HG03558 (cell line): ENCODE results near the gene TUBGCP4.
"Not testable (repeated sequence)": the region's sequence is repeated elsewhere in the genome, so short reads cannot be mapped to it uniquely, and the experiment has no call there.

ENCODE experiments used
- ATAC-seq: cut with Tn5 transposase; IDR thresholded peaks from one replicate; pipeline ENCODE4 v1.9.1; 2021; ENCODE audit warnings: moderate number of reproducible peaks; ENCODE audit not compliant: unreplicated experiment; ENCODE audit errors: extremely low read depth

TUBGCP4 gene

DNA sequence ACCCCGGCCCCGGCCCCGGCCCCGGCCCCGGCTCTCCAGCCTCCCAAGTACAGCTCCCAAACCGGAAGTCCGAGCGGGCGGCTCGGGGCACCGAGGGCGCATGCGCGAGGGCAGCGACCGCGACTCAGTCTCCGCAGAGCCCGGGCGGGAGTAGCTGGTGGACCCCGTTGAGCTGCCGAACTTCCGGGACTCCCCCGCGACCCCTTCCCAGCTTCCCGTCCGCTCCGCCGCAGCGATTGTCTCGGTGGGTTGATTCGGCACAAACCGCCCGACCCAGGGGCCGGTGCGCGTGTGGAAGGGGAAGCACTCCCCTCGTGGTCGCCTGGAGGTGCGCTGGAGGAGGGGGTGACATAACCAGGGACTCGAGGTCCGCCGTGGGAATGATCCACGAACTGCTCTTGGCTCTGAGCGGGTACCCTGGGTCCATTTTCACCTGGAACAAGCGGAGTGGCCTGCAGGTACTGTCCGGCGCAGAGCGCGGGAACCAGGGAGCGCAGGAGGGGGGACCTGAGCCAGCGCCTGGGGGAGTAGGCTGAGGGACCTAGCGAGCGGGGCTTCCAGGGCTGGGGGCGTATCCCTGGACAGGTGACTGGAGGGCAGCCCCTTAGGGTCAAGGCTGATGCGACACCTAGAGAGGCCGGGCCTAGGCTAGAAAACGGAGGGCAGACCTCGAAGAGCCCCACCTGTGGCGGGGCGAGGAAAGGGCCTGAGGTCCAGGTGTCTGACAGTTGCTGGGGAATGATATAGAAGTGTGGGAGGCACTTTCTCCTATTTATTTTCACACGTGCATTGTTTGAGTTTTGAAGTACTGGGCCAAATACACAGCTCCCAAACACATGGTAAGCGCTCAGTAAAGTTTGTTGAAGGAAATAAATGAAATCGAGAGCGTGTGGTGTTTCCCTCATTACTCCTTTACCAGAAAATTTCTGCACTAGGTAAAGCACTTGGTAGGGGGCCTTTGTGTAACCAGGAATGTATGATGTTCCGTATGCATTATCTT lies at the start of gene TUBGCP4, which contains the start of gene ZSCAN29:
Gene TUBGCP4 (plus strand): TSS at position 127 of the 1,000 bp plus-strand sequence. CDS start 254 bp downstream, at position 381.
Gene ZSCAN29 (minus strand): TSS at position 69 of the 1,000 bp plus-strand sequence. CDS start 1,130 bp downstream, outside the sequence.
- ATAC-seq = no peak

DNA sequence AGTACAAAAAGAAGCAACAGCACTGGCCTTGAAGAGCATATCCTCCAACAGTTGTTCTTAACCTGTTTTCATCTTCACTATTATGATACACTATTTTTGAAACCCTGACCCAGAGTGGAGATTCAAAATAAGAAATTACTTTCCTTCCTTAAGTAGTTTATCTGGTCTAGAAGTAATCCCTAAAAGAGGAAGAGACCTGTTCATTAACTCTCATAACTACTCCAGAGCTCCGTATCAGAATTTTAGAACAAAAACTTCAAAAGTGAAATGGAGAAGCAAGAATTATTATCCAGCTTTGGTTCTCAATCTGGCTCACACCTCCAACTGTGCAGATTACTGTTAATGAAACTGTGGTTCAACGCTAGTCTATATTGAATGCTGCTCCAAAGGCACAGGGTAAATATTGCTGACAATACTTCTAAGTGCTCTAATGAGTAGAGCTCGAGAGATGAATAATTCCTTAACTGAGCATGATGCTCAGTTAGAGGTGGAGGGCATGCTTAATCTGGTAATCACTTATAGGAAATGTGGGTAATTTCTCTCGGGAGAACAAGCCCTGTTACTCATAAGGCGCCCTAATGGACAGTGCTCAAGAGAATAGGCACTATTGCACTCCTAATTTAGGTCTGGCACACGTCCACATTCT lies 45.7 kb upstream of the TUBGCP4 start:
- ATAC-seq = no peak

GRCh38 chr15:43329217-43329959 lies 41.5 kb upstream of the TUBGCP4 start:
- ATAC-seq = no peak

DNA sequence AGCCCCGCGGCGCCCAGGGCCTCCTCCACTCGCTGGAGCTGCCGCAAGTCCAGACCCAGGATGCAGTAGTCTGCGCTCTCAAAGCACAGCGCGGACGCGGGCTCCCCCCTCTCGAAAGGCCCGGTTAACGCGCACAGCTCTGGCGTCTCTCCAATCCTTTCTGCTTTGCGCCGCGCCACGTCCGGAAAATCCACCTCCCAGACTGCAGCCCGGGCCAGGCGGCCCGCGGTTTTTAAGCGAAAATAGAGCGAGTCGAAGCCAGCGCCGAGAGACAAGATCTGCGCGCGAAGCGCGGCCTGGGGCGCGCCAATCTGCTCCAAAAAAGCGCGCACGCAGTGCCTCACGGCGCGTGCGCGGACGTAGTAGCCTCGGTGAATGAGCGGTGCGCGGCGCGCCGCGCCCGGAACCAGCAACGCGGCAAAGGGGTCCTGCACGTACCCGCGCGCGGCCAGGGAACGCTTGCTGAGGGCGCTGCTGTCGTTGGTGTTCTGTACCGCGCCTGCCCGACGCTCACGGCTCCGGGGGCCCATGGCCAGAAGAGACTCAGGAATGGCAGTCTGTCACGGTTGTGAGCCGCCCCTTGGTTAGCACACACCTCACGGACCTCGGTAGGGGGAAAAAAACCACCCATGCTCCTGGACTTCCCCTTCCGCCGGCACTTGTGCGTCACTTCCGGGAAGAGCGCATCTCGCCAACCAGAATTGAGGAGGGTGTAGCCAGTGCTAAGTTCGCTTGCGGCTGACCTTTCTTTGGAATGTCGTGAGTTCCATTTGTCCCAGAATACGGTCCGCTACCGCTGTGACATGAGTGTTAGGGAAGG lies 40.7 kb upstream of the TUBGCP4 start, which contains the start of gene LCMT2:
Gene LCMT2 (minus strand): TSS at position 614 of the 820 bp plus-strand sequence. CDS start 84 bp downstream, at position 530.
- peak; percentile 73 for ATAC-seq

DNA sequence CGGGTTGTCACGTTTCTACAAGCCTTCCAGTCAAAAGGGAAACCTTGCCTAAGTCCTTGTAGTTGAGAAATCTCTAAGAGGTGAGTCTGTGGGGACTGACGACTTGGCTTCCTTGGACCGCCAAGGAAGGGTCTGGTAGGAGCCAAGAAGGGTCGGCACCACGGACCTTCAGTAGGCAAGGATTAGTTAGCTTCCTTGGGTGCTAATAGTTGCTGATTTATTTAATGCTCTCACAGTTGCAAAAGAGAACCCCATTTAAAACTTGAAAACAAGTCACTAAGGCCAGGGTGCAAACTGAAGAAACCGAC lies 40.2 kb upstream of the TUBGCP4 start:
- ATAC-seq = no peak

- no peak for ATAC-seq
Observed at GRCh38 chr15:43346305-43346704, 24.6 kb upstream of the TUBGCP4 start.

DNA sequence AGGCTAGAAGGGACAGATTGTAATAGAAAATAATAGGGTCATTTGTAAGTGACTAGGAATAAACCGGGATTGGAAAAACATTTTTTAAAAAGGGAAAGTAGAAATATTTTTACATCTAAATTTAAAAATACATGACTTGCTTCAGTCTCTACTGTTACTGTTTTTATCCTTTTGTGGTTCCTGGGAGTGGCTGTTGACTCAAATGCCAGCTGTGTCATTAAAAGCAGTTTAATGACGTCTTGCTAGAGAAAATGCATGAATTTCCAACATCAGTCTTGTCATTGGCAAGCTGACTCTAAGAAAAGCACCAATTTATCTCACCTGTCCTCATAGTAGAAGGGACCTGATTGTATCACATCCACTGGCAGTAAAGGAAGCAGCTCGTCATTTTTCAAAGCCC lies 23.8 kb upstream of the TUBGCP4 start:
- ATAC-seq = no peak

DNA sequence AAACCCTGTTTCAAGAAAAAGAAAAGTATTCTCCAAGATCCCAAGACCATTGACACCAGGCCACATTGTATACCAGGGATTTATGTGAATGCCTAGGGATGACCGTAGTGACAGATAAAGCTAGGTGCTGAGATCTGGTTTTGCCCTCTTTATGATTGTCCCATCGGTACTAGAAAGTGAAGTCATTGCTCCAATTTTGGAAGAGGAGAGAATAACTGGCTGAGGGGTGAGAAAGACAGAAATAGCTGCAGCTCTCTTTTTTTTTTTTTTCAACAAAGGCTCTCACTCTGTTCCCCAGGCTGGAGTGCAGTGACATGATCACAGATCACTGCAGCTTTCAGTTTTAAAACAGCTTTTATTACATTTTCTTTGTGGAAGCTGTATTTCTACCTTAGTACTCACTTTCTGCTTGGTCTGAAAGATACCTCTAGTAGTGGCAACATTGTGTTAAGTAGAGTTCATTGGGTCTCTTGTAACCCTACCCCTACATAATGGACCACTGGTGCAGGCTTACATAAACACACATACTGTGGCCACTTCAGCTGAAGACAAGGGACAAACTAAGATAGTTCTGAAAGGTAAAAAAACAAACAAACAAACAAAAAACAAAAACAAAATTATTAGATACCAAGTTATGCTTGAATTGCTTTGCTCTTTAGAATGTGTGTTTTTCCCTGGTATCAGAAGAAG lies 18.1 kb upstream of the TUBGCP4 start:
- ATAC-seq = no peak

DNA sequence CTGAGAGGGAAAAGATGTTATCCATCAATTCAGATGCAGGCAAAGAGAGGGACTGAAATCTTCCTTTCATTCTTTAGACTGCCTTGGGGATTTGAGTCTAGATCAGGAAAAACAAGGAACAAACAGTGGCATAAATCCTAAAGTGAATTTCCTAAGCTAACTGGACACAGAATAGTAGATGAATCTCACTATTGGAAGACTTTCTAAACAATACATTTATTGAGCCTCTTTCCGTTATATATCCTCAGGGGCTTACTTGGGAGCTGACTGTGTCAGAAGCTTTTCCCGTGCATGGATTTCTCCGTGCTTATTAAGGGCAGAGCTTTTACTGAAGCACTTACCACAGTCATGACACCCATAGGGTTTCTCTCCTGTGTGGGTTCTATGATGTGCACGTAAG lies 10.1 kb upstream of the TUBGCP4 start:
- no peak for ATAC-seq

DNA sequence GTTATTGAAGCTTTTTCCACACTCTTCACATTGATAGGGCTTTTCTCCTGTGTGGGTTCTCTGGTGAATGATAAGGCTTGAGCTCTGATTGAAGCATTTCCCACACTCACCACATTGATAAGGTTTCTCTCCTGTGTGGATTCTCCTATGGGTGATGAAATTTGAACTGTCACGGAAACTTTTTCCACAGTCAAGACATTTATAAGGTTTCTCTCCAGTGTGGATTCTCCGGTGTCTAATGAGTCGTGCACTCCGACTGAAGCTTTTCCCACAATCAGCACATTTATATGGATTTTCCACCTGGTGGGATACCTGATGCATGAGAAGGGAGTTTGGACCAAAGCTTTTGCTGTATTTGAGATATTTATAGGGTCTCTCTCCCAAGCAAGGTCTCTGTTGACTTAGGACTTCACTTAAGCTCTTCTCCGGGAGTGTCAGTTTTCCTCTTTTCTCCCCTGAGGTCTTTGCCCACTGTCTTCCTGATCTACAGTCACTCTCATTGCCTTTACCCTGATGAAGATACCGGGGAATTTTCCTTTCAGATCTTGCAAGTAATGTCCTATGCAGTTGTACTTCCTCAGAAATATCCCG lies 9.5 kb upstream of the TUBGCP4 start:
- ATAC-seq = no peak

DNA sequence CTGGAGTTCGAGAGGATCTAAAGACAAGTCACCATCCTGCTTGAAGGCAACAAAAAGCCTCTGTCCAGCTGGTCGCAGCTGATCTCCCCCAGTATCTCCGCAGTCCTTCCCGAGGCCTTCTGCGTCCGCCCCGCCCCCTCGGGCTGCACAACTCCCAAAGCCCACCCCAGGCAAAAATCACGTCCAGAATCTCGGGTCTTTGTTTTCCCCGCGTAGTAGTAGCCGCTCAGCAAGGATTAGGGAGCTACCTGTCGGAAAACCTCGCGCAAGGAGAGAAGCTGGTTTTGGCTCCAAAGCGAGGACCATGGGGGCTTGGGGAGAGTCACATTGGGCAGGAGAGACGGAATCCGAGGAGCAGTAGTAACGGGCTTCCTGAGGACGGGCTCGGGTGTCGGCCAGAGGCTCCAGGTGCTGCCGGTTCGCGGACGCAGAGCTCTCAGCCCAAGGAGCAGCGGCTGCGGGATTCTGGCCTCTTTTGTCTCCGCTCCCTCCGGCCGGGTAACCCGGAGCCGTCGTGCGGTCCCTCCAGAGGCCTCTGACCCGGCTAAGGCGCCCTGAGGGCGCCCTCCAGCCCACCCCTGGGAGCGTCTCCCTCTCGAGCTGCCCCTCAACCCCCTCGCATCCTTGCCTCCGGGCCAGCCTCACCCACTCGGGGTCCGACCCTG lies 459 bp upstream of the TUBGCP4 start:
- no peak for ATAC-seq

GRCh38 chr15:43376017-43376705 lies 5.3 kb downstream of the TUBGCP4 start:
- no peak for ATAC-seq

GRCh38 chr15:43378601-43379000 lies 7.7 kb downstream of the TUBGCP4 start:
- no peak for ATAC-seq

GRCh38 chr15:43382310-43382709 lies 11.4 kb downstream of the TUBGCP4 start:
- no peak for ATAC-seq

DNA sequence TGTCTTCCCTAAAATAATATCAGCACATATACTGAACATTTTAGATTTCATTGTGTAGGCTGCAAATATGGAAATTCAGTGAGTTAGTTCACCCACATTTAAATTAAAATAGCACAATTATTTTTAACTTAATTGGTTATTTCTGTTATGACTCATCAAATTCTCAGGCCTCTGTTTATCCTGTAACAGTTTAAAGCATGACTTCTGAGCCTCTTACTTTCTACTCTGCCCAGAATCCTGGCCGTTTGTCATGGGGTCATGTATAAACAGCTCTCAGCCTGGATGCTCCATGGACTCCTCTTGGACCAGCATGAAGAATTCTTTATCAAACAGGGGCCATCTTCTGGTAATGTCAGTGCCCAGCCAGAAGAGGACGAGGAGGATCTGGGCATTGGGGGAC lies 12.2 kb downstream of the TUBGCP4 start:
- no peak for ATAC-seq

DNA sequence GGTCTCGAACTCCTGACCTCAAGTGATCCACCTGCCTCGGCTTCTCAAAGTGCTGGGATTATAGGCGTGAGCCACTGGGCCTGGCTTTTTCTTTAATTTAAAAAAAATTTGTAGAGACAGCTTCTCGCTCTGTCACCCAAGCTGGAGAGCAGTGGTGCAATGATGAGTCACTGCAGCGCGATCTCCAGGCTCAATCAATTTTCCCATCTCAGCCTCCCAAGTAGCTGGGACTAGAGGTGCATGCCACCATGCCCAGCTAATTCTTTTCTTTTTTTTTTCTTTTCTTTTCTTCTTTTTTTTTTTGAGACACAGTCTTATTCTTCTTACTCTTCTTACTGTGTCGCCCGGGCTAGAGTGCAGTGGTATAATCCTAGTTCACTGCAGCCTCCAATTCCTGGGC lies 19.8 kb downstream of the TUBGCP4 start:
- ATAC-seq = no peak

GRCh38 chr15:43393592-43393991 lies 22.7 kb downstream of the TUBGCP4 start:
- not testable (repeated sequence) for ATAC-seq

DNA sequence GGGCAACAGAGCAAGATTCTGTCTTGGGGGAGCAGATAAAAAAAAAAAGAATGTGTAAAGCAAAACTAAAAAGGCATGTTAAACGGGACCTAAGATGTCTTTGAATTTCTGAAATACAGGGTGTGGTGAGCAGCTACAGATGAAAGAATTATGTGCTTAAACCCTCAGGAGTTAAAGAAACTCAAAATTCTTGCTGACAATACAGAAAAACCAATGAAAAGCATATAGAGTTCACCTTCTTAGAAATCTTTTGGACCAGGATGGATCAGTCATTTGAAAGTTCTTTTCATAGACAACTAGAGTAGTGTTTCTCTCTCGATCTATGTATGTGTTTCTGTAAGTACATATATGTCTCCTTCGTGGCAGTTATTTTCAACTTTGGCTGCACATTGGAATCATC lies 31.4 kb downstream of the TUBGCP4 start:
- no peak for ATAC-seq
